Measurements from ENCODE around the gene ERBB4.

The ERBB4 gene

GRCh38 chr2:211674715-211675114 lies 863.9 kb downstream of the ERBB4 start (continued):
- TF ChIP-seq BACH2 (CRISPR knock-in tag; IDR thresholded peaks at IDR 0.05; ENCODE audit: borderline replicate concordance) (no peak), ISL1 (CRISPR knock-in tag; IDR thresholded peaks at IDR 0.05) (no peak), SNAI2 (CRISPR knock-in tag; IDR thresholded peaks at IDR 0.05) (no peak), ZNF565 (CRISPR knock-in tag; conservative IDR thresholded peaks at IDR 0.05; ENCODE audit: low read depth) (no peak), ZFP30 (CRISPR knock-in tag; IDR thresholded peaks at IDR 0.05) (no peak), ESRRG (CRISPR knock-in tag; IDR thresholded peaks at IDR 0.05) (no peak)

- no peak for ATAC-seq
- TF ChIP-seq ESRRG (CRISPR knock-in tag; IDR thresholded peaks at IDR 0.05), result no peak
- no peak for TF ChIP-seq CREB5 (CRISPR knock-in tag; IDR thresholded peaks at IDR 0.05; ENCODE audit: low read depth)
- TF ChIP-seq TSHZ2 (CRISPR knock-in tag; IDR thresholded peaks at IDR 0.05), result no peak
- TF ChIP-seq ZFP30 (CRISPR knock-in tag; IDR thresholded peaks at IDR 0.05), result no peak
- TF ChIP-seq ZNF70 (CRISPR knock-in tag; IDR thresholded peaks at IDR 0.05), result no peak
- no peak for TF ChIP-seq ZFP3 (CRISPR knock-in tag; IDR thresholded peaks at IDR 0.05)
- TF ChIP-seq ZC3H10 (CRISPR knock-in tag; IDR thresholded peaks at IDR 0.05), result no peak
- no peak for TF ChIP-seq SNAI2 (CRISPR knock-in tag; IDR thresholded peaks at IDR 0.05)
- TF ChIP-seq GLIS3 (CRISPR knock-in tag; IDR thresholded peaks at IDR 0.05), result no peak
- no peak for TF ChIP-seq BACH2 (CRISPR knock-in tag; IDR thresholded peaks at IDR 0.05; ENCODE audit: borderline replicate concordance)
- no peak for TF ChIP-seq TOX (CRISPR knock-in tag; IDR thresholded peaks at IDR 0.05; ENCODE audit: borderline replicate concordance)
Measured at GRCh38 chr2:211673133-211673905, 865.3 kb downstream of the ERBB4 start.

GRCh38 chr2:211671977-211672376 lies 866.6 kb downstream of the ERBB4 start:
- ATAC-seq, result no peak
- TF ChIP-seq GLIS3 (CRISPR knock-in tag; IDR thresholded peaks at IDR 0.05) (no peak), TOX (CRISPR knock-in tag; IDR thresholded peaks at IDR 0.05; ENCODE audit: borderline replicate concordance) (no peak), ARNTL (CRISPR knock-in tag; IDR thresholded peaks at IDR 0.05; ENCODE audit: borderline replicate concordance, low read depth) (no peak), RARB (CRISPR knock-in tag; IDR thresholded peaks at IDR 0.05) (no peak), POU6F1 (CRISPR knock-in tag; IDR thresholded peaks at IDR 0.05; ENCODE audit: borderline replicate concordance, low read depth) (no peak)

GRCh38 chr2:211665299-211665698 lies 873.3 kb downstream of the ERBB4 start:
- no peak for ATAC-seq
- TF ChIP-seq ESRRG (CRISPR knock-in tag; IDR thresholded peaks at IDR 0.05), result no peak
- TF ChIP-seq CSRNP3 (CRISPR knock-in tag; IDR thresholded peaks at IDR 0.05), result no peak
- no peak for TF ChIP-seq ZFP3 (CRISPR knock-in tag; IDR thresholded peaks at IDR 0.05)
- TF ChIP-seq ZNF565 (CRISPR knock-in tag; conservative IDR thresholded peaks at IDR 0.05; ENCODE audit: low read depth), result no peak
- no peak for TF ChIP-seq BACH2 (CRISPR knock-in tag; IDR thresholded peaks at IDR 0.05; ENCODE audit: borderline replicate concordance)
- TF ChIP-seq ZNF8 (CRISPR knock-in tag; IDR thresholded peaks at IDR 0.05), result no peak
- no peak for TF ChIP-seq ARNTL (CRISPR knock-in tag; IDR thresholded peaks at IDR 0.05; ENCODE audit: borderline replicate concordance, low read depth)

- ATAC-seq, result no peak
- TF ChIP-seq PATZ1 (CRISPR knock-in tag; IDR thresholded peaks at IDR 0.05; ENCODE audit: borderline replicate concordance), result no peak
- no peak for TF ChIP-seq ZFP3 (CRISPR knock-in tag; IDR thresholded peaks at IDR 0.05)
- TF ChIP-seq GLIS3 (CRISPR knock-in tag; IDR thresholded peaks at IDR 0.05), result no peak
- TF ChIP-seq CSDC2 (CRISPR knock-in tag; IDR thresholded peaks at IDR 0.05), result no peak
- no peak for TF ChIP-seq CSRNP3 (CRISPR knock-in tag; IDR thresholded peaks at IDR 0.05)
- no peak for TF ChIP-seq POU6F1 (CRISPR knock-in tag; IDR thresholded peaks at IDR 0.05; ENCODE audit: borderline replicate concordance, low read depth)
- TF ChIP-seq ZNF565 (CRISPR knock-in tag; conservative IDR thresholded peaks at IDR 0.05; ENCODE audit: low read depth), result no peak
- TF ChIP-seq ISL1 (CRISPR knock-in tag; IDR thresholded peaks at IDR 0.05), result no peak
Measured at GRCh38 chr2:211664321-211664720, 874.3 kb downstream of the ERBB4 start.

Data from SK-N-SH treated with all-trans-retinoic acid at 6 μM for 48 hours (cell line).